Transverse colon (tissue), 4 donors: Measurements from ENCODE around the gene SSU72.

Experiments
- CTCF ChIP-seq, 5 experiments: fragments of 200-600 bp in 3 of 5; fragments of 450-650 bp in 2 of 5; sonication (generic) in 3 of 5; IDR thresholded peaks; 1 replicate in 2 of 5; 2 replicates in 3 of 5; pipeline ENCODE4 v1.5.1; 2016 to 2017; ENCODE audit warnings: antibody characterized with exemption in 5 of 5, inconsistent platforms in 3 of 5, mild to moderate bottlenecking in 2 of 5, moderate library complexity in 1 of 5
- POLR2AphosphoS5 ChIP-seq, 3 donors: sonication (generic); formaldehyde crosslinking; IDR thresholded peaks; one replicate each; pipeline ENCODE4 v1.6.1; 2016; ENCODE audit warnings: antibody characterized with exemption in 3 of 3

- TF ChIP-seq CTCF (IDR thresholded peaks at IDR 0.05) = no peak
- no peak for TF ChIP-seq POLR2AphosphoS5 (IDR thresholded peaks at IDR 0.05)
These were observed 43.3 kb upstream of the SSU72 start for GRCh38 chr1:1617925-1618324.
